Uterus (tissue), 2 donors: ENCODE data around the gene CCT6A.
"Not testable (repeated sequence)": the region's sequence is repeated elsewhere in the genome, so short reads cannot be mapped to it uniquely, and the experiment has no call there.

Source experiments
- POLR2A ChIP-seq, 2 donors: fragments of 450-650 bp; IDR thresholded peaks; one replicate each; pipeline ENCODE4 v1.6.1; 2016; ENCODE audit warnings: antibody characterized with exemption in 2 of 2, mild to moderate bottlenecking in 1 of 2, moderate library complexity in 1 of 2
- TF ChIP-seq, protein P1 (sequence below), 4 experiments: fragments of 200-600 bp in 2 of 4; fragments of 450-650 bp in 2 of 4; sonication (generic) in 2 of 4; IDR thresholded peaks; one replicate each; pipeline ENCODE4 v1.5.1; 2016 to 2019; ENCODE audit warnings: antibody characterized with exemption in 4 of 4, mild to moderate bottlenecking in 2 of 4, moderate library complexity in 1 of 4

DNA sequence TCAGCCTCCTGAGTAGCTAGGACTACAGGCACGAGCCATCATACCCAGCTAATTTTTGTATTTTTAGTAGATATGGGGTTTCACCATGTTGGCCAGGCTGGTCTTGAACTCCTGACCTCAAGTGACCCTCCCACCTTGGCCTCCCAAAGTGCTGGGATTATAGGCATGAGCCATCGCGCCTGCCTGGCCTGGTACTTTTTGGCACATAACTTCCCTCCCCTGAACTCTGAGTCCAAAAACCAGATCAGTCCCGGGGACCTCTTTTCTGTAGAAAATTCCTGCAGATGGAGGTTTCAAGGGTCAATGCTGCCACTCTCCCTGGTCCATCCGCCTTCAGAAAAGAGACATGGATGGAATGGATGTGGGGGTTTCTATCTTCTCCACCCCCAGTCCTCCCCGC lies 40.8 kb downstream of the CCT6A start:
- TF ChIP-seq, protein P1, sequence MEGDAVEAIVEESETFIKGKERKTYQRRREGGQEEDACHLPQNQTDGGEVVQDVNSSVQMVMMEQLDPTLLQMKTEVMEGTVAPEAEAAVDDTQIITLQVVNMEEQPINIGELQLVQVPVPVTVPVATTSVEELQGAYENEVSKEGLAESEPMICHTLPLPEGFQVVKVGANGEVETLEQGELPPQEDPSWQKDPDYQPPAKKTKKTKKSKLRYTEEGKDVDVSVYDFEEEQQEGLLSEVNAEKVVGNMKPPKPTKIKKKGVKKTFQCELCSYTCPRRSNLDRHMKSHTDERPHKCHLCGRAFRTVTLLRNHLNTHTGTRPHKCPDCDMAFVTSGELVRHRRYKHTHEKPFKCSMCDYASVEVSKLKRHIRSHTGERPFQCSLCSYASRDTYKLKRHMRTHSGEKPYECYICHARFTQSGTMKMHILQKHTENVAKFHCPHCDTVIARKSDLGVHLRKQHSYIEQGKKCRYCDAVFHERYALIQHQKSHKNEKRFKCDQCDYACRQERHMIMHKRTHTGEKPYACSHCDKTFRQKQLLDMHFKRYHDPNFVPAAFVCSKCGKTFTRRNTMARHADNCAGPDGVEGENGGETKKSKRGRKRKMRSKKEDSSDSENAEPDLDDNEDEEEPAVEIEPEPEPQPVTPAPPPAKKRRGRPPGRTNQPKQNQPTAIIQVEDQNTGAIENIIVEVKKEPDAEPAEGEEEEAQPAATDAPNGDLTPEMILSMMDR (IDR thresholded peaks at IDR 0.05), result not testable (repeated sequence)
- not testable (repeated sequence) for TF ChIP-seq POLR2A (IDR thresholded peaks at IDR 0.05)
